PC-3 (cell line): ENCODE data around the gene GUF1.

Experiments used
- CTCF ChIP-seq: fragments of 300-600 bp; sonication (generic); conservative IDR thresholded peaks from 2 replicates; pipeline ENCODE4 v1.5.1; 2017; ENCODE audit warnings: antibody characterized with exemption, low read depth, mild to moderate bottlenecking, low read length
- EZH2 ChIP-seq: fragments of 300-600 bp; sonication (generic); IDR thresholded peaks from one replicate; pipeline ENCODE4 v1.6.1; 2017; ENCODE audit warnings: antibody characterized with exemption, mild to moderate bottlenecking, low read length; ENCODE audit not compliant: unreplicated experiment
- EZH2phosphoT487 ChIP-seq: fragments of 300-600 bp; sonication (generic); IDR thresholded peaks from 2 replicates; pipeline ENCODE4 v1.6.1; 2018; ENCODE audit warnings: mild to moderate bottlenecking, antibody characterized with exemption, low read length, borderline replicate concordance

GRCh38 chr4:44675366-44675765 lies 2.9 kb upstream of the GUF1 start:
- TF ChIP-seq EZH2 (no peak), CTCF (no peak), EZH2phosphoT487 (no peak)
